NOMO-1 treated with DMSO at 0.1 percent for 48 hours (cell line): Measurements from ENCODE around the gene ASPHD2.
"Not testable (repeated sequence)": the region's sequence is repeated elsewhere in the genome, so short reads cannot be mapped to it uniquely, and the experiment has no call there.

Experiments
- DNase-seq: peaks from one replicate; lab custom pipeline; 2025; ENCODE audit not compliant: unreplicated experiment; lab: John Stamatoyannopoulos, UW

Gene ASPHD2

GRCh38 chr22:26416256-26416655 is 12.8 kb upstream of the ASPHD2 start:
- DNase-seq, result no peak

GRCh38 chr22:26416670-26417276 is 12.3 kb upstream of the ASPHD2 start:
- DNase-seq, result no peak

GRCh38 chr22:26417406-26417805 is 11.7 kb upstream of the ASPHD2 start:
- no peak for DNase-seq

GRCh38 chr22:26418620-26419019 is 10.4 kb upstream of the ASPHD2 start:
- no peak for DNase-seq

GRCh38 chr22:26426924-26427323 is 2.1 kb upstream of the ASPHD2 start:
- no peak for DNase-seq

- no peak for DNase-seq
Measured at GRCh38 chr22:26429458-26430286, 612 bp downstream of the ASPHD2 start.

GRCh38 chr22:26430600-26430999 is 1.5 kb downstream of the ASPHD2 start:
- DNase-seq, result no peak

- no peak for DNase-seq
Measured at GRCh38 chr22:26431261-26431995, 2.4 kb downstream of the ASPHD2 start.

GRCh38 chr22:26432619-26433311 is 3.7 kb downstream of the ASPHD2 start:
- peak; percentile 95 for DNase-seq

- DNase-seq, result no peak
Measured at GRCh38 chr22:26433805-26434204, 4.7 kb downstream of the ASPHD2 start.

GRCh38 chr22:26435327-26436093 is 6.5 kb downstream of the ASPHD2 start:
- DNase-seq, result peak; percentile 30

- DNase-seq, result no peak
Measured at GRCh38 chr22:26436903-26437515, 7.9 kb downstream of the ASPHD2 start.

GRCh38 chr22:26437694-26438392 is 8.8 kb downstream of the ASPHD2 start:
- no peak for DNase-seq

GRCh38 chr22:26438776-26439175 is 9.7 kb downstream of the ASPHD2 start:
- DNase-seq, result not testable (repeated sequence)

GRCh38 chr22:26439559-26439958 is 10.5 kb downstream of the ASPHD2 start:
- DNase-seq, result no peak

GRCh38 chr22:26442086-26442756 is 13.2 kb downstream of the ASPHD2 start:
- DNase-seq, result no peak

- DNase-seq, result no peak
Measured at GRCh38 chr22:26443901-26444690, 15.0 kb downstream of the ASPHD2 start.

GRCh38 chr22:26444777-26445176 is 15.7 kb downstream of the ASPHD2 start:
- no peak for DNase-seq
